ENCODE data around the gene PEBP1. TPM values are rescaled to one million over a fixed set of nuclear protein-coding genes. Genes with fewer than 3 reads are reported as not detected.

Gene PEBP1
- total RNA-seq, 1 donor from 2014 or later, result 317 TPM

- H3K4me3 Mint-ChIP-seq, result peak overlapping the region; percentile 21
- no peaks in the 10 kb centered on the region for H3K36me3 Mint-ChIP-seq (ENCODE audit: low read depth)
- no peak overlapping the region for H3K27ac Mint-ChIP-seq (ENCODE audit: unreplicated experiment)
Observed at GRCh38 chr12:118107011-118107410, 28.9 kb upstream of the PEBP1 start.

GRCh38 chr12:118107694-118108093, 28.2 kb upstream of the PEBP1 start:
- no peak for TF ChIP-seq CTCF (conservative IDR thresholded peaks at IDR 0.05)
- H3K4me1 Mint-ChIP-seq, result peaks cover 10% of the 10 kb centered on the region
- no peak overlapping the region for H3K4me3 Mint-ChIP-seq
- DNase-seq (ENCODE audit: low read depth, low spot score), result no peak
- no peaks in the 10 kb centered on the region for H3K36me3 Mint-ChIP-seq (ENCODE audit: low read depth)
- H3K9me3 Mint-ChIP-seq, result no peaks in the 10 kb centered on the region
- peaks cover 2% of the 10 kb centered on the region for H3K27me3 Mint-ChIP-seq (ENCODE audit: low read depth)
- no peak overlapping the region for H3K27ac Mint-ChIP-seq (ENCODE audit: unreplicated experiment)

More at GRCh38 chr12:118107011-118107410, 28.9 kb upstream of the PEBP1 start:
- no peak for DNase-seq (ENCODE audit: low read depth, low spot score)
- no peaks in the 10 kb centered on the region for H3K9me3 Mint-ChIP-seq
- H3K27me3 Mint-ChIP-seq (ENCODE audit: low read depth), result peaks cover 2% of the 10 kb centered on the region
- no peak for TF ChIP-seq CTCF (conservative IDR thresholded peaks at IDR 0.05)
- H3K4me1 Mint-ChIP-seq, result peaks cover 13% of the 10 kb centered on the region

- Mint-ChIP-seq H3K27ac (ENCODE audit: unreplicated experiment) (no peak overlapping the region), H3K36me3 (ENCODE audit: low read depth) (no peaks in the 10 kb centered on the region), H3K9me3 (no peaks in the 10 kb centered on the region), H3K27me3 (ENCODE audit: low read depth) (no peaks in the 10 kb centered on the region), H3K4me1 (peaks cover 5% of the 10 kb centered on the region), H3K4me3 (no peak overlapping the region)
- no peak for TF ChIP-seq CTCF (conservative IDR thresholded peaks at IDR 0.05)
- no peak for DNase-seq (ENCODE audit: low read depth, low spot score)
Observed at GRCh38 chr12:118109088-118109487, 26.8 kb upstream of the PEBP1 start.

GRCh38 chr12:118119449-118119879, 16.5 kb upstream of the PEBP1 start:
- peaks cover 2% of the 10 kb centered on the region for H3K9me3 Mint-ChIP-seq
- no peak overlapping the region for H3K4me3 Mint-ChIP-seq
- peaks cover 14% of the 10 kb centered on the region for H3K4me1 Mint-ChIP-seq
- no peak for TF ChIP-seq CTCF (conservative IDR thresholded peaks at IDR 0.05)
- H3K27me3 Mint-ChIP-seq (ENCODE audit: low read depth), result no peaks in the 10 kb centered on the region
- no peak overlapping the region for H3K27ac Mint-ChIP-seq (ENCODE audit: unreplicated experiment)
- peaks cover 7% of the 10 kb centered on the region for H3K36me3 Mint-ChIP-seq (ENCODE audit: low read depth)
- DNase-seq (ENCODE audit: low read depth, low spot score), result no peak

GRCh38 chr12:118120579-118121363, 15.2 kb upstream of the PEBP1 start:
- Mint-ChIP-seq H3K27me3 (ENCODE audit: low read depth) (no peaks in the 10 kb centered on the region), H3K36me3 (ENCODE audit: low read depth) (peaks cover 5% of the 10 kb centered on the region), H3K4me1 (peaks cover 14% of the 10 kb centered on the region), H3K27ac (ENCODE audit: unreplicated experiment) (no peak overlapping the region), H3K9me3 (no peaks in the 10 kb centered on the region), H3K4me3 (no peak overlapping the region)
- peak; percentile 82 for TF ChIP-seq CTCF (conservative IDR thresholded peaks at IDR 0.05)
- peak; percentile 60 for DNase-seq (ENCODE audit: low read depth, low spot score)

Data from neural crest cell (in vitro differentiated cells).